NK-92 (cell line): ENCODE measurements around the gene PCGF5.
"Not testable (repeated sequence)": the region's sequence is repeated elsewhere in the genome, so short reads cannot be mapped to it uniquely, and the experiment has no call there.

Experiments used
- DNase-seq: peaks from one replicate; lab custom pipeline; 2025; ENCODE audit not compliant: unreplicated experiment; lab: John Stamatoyannopoulos, UW

Gene PCGF5

GRCh38 chr10:91210014-91210413, 10.4 kb upstream of the PCGF5 start:
- no peak for DNase-seq

GRCh38 chr10:91210435-91210834, 10.0 kb upstream of the PCGF5 start:
- DNase-seq: no peak

- no peak for DNase-seq
Measured at GRCh38 chr10:91211675-91212074, 8.8 kb upstream of the PCGF5 start.

GRCh38 chr10:91214911-91215310, 5.6 kb upstream of the PCGF5 start:
- no peak for DNase-seq

GRCh38 chr10:91215384-91215783, 5.1 kb upstream of the PCGF5 start:
- DNase-seq: no peak

GRCh38 chr10:91219371-91220193, 881 bp upstream of the PCGF5 start:
- DNase-seq: no peak

- DNase-seq: no peak
Measured at GRCh38 chr10:91220954-91221675, 652 bp downstream of the PCGF5 start.

- DNase-seq: no peak
Measured at GRCh38 chr10:91226093-91226492, 5.6 kb downstream of the PCGF5 start.

GRCh38 chr10:91227576-91227975, 7.1 kb downstream of the PCGF5 start:
- no peak for DNase-seq

- DNase-seq: no peak
Measured at GRCh38 chr10:91229683-91230082, 9.2 kb downstream of the PCGF5 start.

- no peak for DNase-seq
Measured at GRCh38 chr10:91238191-91238590, 17.7 kb downstream of the PCGF5 start.

GRCh38 chr10:91239789-91240188, 19.3 kb downstream of the PCGF5 start:
- no peak for DNase-seq

GRCh38 chr10:91242940-91243339, 22.5 kb downstream of the PCGF5 start:
- no peak for DNase-seq

GRCh38 chr10:91247360-91248111, 27.1 kb downstream of the PCGF5 start:
- DNase-seq: no peak

GRCh38 chr10:91249700-91250099, 29.2 kb downstream of the PCGF5 start:
- DNase-seq: no peak

- no peak for DNase-seq
Measured at GRCh38 chr10:91250341-91250740, 29.9 kb downstream of the PCGF5 start.

- DNase-seq: no peak
Measured at GRCh38 chr10:91251430-91252056, 31.1 kb downstream of the PCGF5 start.

GRCh38 chr10:91253300-91253699, 32.8 kb downstream of the PCGF5 start:
- no peak for DNase-seq

GRCh38 chr10:91257310-91257709, 36.8 kb downstream of the PCGF5 start:
- no peak for DNase-seq

GRCh38 chr10:91260417-91260816, 40.0 kb downstream of the PCGF5 start:
- DNase-seq: not testable (repeated sequence)

- DNase-seq: no peak
Measured at GRCh38 chr10:91271886-91272285, 51.4 kb downstream of the PCGF5 start.
